GM12873 (cell line): ENCODE data around the gene ANKFN1.

ENCODE experiments used
- CTCF ChIP-seq: IDR thresholded peaks from 2 replicates; pipeline ENCODE4 v1.5.1; 2012; ENCODE audit warnings: low read depth, mild to moderate bottlenecking, moderate library complexity, low read length, control low read depth; ENCODE audit not compliant: insufficient read depth; ENCODE audit errors: missing control alignments

The ANKFN1 gene

GRCh38 chr17:56185491-56186221 is 32.4 kb downstream of the ANKFN1 start:
- TF ChIP-seq CTCF = no peak

GRCh38 chr17:56186222-56186786 is 33.0 kb downstream of the ANKFN1 start:
- no peak for TF ChIP-seq CTCF

GRCh38 chr17:56203430-56203829 is 50.2 kb downstream of the ANKFN1 start:
- TF ChIP-seq CTCF = no peak

- no peak for TF ChIP-seq CTCF
Measured at GRCh38 chr17:56206351-56206750, 53.1 kb downstream of the ANKFN1 start.

- no peak for TF ChIP-seq CTCF
Measured at GRCh38 chr17:56213031-56213430, 59.8 kb downstream of the ANKFN1 start.

- TF ChIP-seq CTCF = no peak
Measured at GRCh38 chr17:56217921-56218320, 64.6 kb downstream of the ANKFN1 start.

GRCh38 chr17:56222255-56222654 is 69.0 kb downstream of the ANKFN1 start:
- TF ChIP-seq CTCF = no peak
